Measurements from ENCODE around the gene AIFM3. TPM values are rescaled to one million over a fixed set of nuclear protein-coding genes. Genes with fewer than 3 reads are reported as not detected.
A peak's percentile ranks its signal among the peaks of the same experiment; 100 is the strongest.

AIFM3 gene
- total and polyA plus RNA-seq, 2 of the 13 experiments (the other 11 are each of a cell fraction or from before 2014, with no cell fraction given): 9.0 to 15.3 TPM

- Histone ChIP-seq H3K79me2 (ENCODE audit: insufficient read depth, low read length) (no peaks in the 10 kb centered on the region), H2AFZ (ENCODE audit: low read length) (no peak overlapping the region), H3K27me3 (ENCODE audit: control insufficient read depth in 1 of 2, insufficient read depth in 2 of 2, low read length in 2 of 2) (no peaks in the 10 kb centered on the region), H3K4me3 (replicated peaks in 1 of 3; ENCODE audit: insufficient read depth in 1 of 3, low read depth in 2 of 3, low read length in 3 of 3) (no peak overlapping the region), H3K9ac (ENCODE audit: insufficient read depth, low read depth, low read length) (no peak overlapping the region), H3K36me3 (replicated peaks in 1 of 2; ENCODE audit: control insufficient read depth in 1 of 2, insufficient read depth in 2 of 2, low read length in 2 of 2) (no peaks in the 10 kb centered on the region), H3K27ac (ENCODE audit: extremely low read length, insufficient read depth, low read length) (no peak overlapping the region), H3K4me2 (ENCODE audit: low read depth, low read length) (no peak overlapping the region), H3K9me3 (ENCODE audit: low read length) (no peaks in the 10 kb centered on the region), H3K4me1 (ENCODE audit: insufficient read depth, low read length) (peaks cover 22% of the 10 kb centered on the region), H4K20me1 (ENCODE audit: insufficient read depth, low read length) (no peaks in the 10 kb centered on the region)
- in situ Hi-C loops (cut with HindIII; ENCODE audit: extremely low pct_ligation_motif_present, low pct_unique_long_range_greater_than_20kb) (no loop called here), intact Hi-C loops (cut with micrococcal nuclease; ENCODE audit: unreplicated experiment) (no loop called here)
- no TSS peak for BruUV-seq (replicated peaks)
- ATAC-seq: no peak
- ChIA-PET POLR2A (interaction anchor here (1.0 to 5.1 kb wide), 3 partner anchors 11 to 45 kb away, joined by 3 to 33 read pairs (median 6); partner anchors contain the start of gene LZTR1), CTCF (ENCODE audit: low intra/inter-chr PET ratio, low total read pairs) (no interaction called here)
- no peak for DNase-seq (ENCODE audit: low spot score)
- no peak for FAIRE-seq
- WGBS (ENCODE audit: low lambda C conversion rate): 65% methylated on average over 4 of the region's 4 CpGs
- peak; percentile 13; the same call in 1 of the 2 replicates for TF ChIP-seq ZNF687 (CRISPR knock-in tag; IDR thresholded peaks at IDR 0.05)
- no peak for TF ChIP-seq MED8 (CRISPR knock-in tag; IDR thresholded peaks at IDR 0.05; ENCODE audit: insufficient replicate concordance)
- TF ChIP-seq ZNF766 (CRISPR knock-in tag; IDR thresholded peaks at IDR 0.05; ENCODE audit: borderline replicate concordance): no peak
- TF ChIP-seq AGO2 (optimal IDR thresholded peaks at IDR 0.05; ENCODE audit: low read depth, low read length): no peak
- TF ChIP-seq ZNF775 (CRISPR knock-in tag; IDR thresholded peaks at IDR 0.05; ENCODE audit: borderline replicate concordance): no peak
- peak; percentile 33; the same call in 1 of the 2 replicates for TF ChIP-seq NR2F6 (IDR thresholded peaks at IDR 0.05)
- TF ChIP-seq NR2F6 (CRISPR knock-in tag; IDR thresholded peaks at IDR 0.05): no peak; the same call in 1 of the 2 replicates
Observed at GRCh38 chr22:20970939-20971657, 4.0 kb downstream of the AIFM3 start.
